ENCODE measurements around the gene ABCG4. TPM values are rescaled to one million over a fixed set of nuclear protein-coding genes. Genes with fewer than 3 reads are reported as not detected.

Gene ABCG4
- total RNA-seq, 1 experiment from 2014 or later = 0.39 TPM

DNA sequence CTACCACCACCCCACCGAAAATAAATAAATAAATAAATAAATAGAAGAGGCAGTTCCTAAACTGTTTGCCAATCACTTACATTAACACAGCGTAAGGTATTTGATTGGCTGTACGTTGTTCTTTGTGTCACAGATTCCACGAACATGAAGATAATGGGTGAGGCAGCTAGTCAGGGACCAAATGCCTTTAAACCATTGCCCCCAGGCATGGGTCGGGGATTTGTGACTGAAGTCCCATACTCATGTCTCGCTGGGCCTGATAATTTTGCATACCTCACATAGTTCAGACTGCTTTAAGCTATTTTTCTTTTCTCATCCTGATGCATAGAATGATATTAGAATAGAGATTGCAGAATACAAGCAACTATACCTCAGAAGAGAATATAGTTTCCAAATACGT, 53.7 kb downstream of the ABCG4 start:
- DNase-seq (ENCODE audit: low read depth, low spot score) (no peak), ATAC-seq (no peak)
- BruUV-seq (replicated peaks) = no TSS peak
- H3K9me3 ChIP-seq (ENCODE audit: control insufficient read depth, insufficient read depth, low read depth, low read length) = no peaks in the 10 kb centered on the region
- TF ChIP-seq TCF7L2 (IDR thresholded peaks at IDR 0.05; ENCODE audit: low read depth, low read length) (no peak), POLR2AphosphoS5 (IDR thresholded peaks at IDR 0.05; ENCODE audit: low read depth, low read length) (no peak), SIN3A (IDR thresholded peaks at IDR 0.05; ENCODE audit: borderline replicate concordance, insufficient read depth, low read depth, low read length) (no peak)
- H3K4me3 ChIP-seq (ENCODE audit: low read depth in 2 of 2, low read length in 2 of 2) = no peak overlapping the region
- H3K27ac ChIP-seq (ENCODE audit: low read length) = no peak overlapping the region
- intact Hi-C loops (cut with micrococcal nuclease; ENCODE audit: unreplicated experiment) = loop anchor here (2.0 kb wide), 1 partner anchor 120 kb away; no protein-coding TSS in a partner anchor
- in situ Hi-C loops (cut with HindIII; ENCODE audit: low pct_unique_long_range_greater_than_20kb, low sequenced_read_pairs) = no loop called here
- POLR2A ChIA-PET = interaction anchor here (0.7 kb wide), 1 partner anchor 106 kb away, joined by 3 read pairs; no protein-coding TSS in a partner anchor
- H3K27me3 ChIP-seq (ENCODE audit: control insufficient read depth, insufficient read depth, low read length) = no peaks in the 10 kb centered on the region
- CTCF ChIA-PET = no interaction called here
- peaks cover 10% of the 10 kb centered on the region for H3K4me1 ChIP-seq (ENCODE audit: control insufficient read depth, insufficient read depth, low read length)
- H3K36me3 ChIP-seq (ENCODE audit: control insufficient read depth, insufficient read depth, low read length) = no peaks in the 10 kb centered on the region

GRCh38 chr11:119204066-119204465, 55.2 kb downstream of the ABCG4 start:
- H3K4me1 ChIP-seq (ENCODE audit: control insufficient read depth, insufficient read depth, low read length) = peaks cover 19% of the 10 kb centered on the region
- DNase-seq (ENCODE audit: low read depth, low spot score) = no peak
- TF ChIP-seq POLR2AphosphoS5 (IDR thresholded peaks at IDR 0.05; ENCODE audit: low read depth, low read length) (no peak), SIN3A (IDR thresholded peaks at IDR 0.05; ENCODE audit: borderline replicate concordance, insufficient read depth, low read depth, low read length) (no peak), REST (IDR thresholded peaks at IDR 0.05; ENCODE audit: insufficient read depth in 1 of 2, low read depth in 2 of 2, low read length in 1 of 2) (no peak), TCF7L2 (IDR thresholded peaks at IDR 0.05; ENCODE audit: low read depth, low read length) (no peak)
- TF ChIP-seq, protein P1, sequence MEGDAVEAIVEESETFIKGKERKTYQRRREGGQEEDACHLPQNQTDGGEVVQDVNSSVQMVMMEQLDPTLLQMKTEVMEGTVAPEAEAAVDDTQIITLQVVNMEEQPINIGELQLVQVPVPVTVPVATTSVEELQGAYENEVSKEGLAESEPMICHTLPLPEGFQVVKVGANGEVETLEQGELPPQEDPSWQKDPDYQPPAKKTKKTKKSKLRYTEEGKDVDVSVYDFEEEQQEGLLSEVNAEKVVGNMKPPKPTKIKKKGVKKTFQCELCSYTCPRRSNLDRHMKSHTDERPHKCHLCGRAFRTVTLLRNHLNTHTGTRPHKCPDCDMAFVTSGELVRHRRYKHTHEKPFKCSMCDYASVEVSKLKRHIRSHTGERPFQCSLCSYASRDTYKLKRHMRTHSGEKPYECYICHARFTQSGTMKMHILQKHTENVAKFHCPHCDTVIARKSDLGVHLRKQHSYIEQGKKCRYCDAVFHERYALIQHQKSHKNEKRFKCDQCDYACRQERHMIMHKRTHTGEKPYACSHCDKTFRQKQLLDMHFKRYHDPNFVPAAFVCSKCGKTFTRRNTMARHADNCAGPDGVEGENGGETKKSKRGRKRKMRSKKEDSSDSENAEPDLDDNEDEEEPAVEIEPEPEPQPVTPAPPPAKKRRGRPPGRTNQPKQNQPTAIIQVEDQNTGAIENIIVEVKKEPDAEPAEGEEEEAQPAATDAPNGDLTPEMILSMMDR (IDR thresholded peaks at IDR 0.05) = no peak
- ChIA-PET CTCF (interaction anchor here (3.0 kb wide), 1 partner anchor 134 kb away, joined by 13 read pairs; no protein-coding TSS in a partner anchor), POLR2A (no interaction called here)
- ATAC-seq = no peak
- intact Hi-C loops (cut with micrococcal nuclease; ENCODE audit: unreplicated experiment) (no loop called here), in situ Hi-C loops (cut with HindIII; ENCODE audit: low pct_unique_long_range_greater_than_20kb, low sequenced_read_pairs) (no loop called here)
- H3K27ac ChIP-seq (ENCODE audit: low read length) = no peak overlapping the region
- no peaks in the 10 kb centered on the region for H3K9me3 ChIP-seq (ENCODE audit: control insufficient read depth, insufficient read depth, low read depth, low read length)
- BruUV-seq (replicated peaks) = no TSS peak
- H3K27me3 ChIP-seq (ENCODE audit: control insufficient read depth, insufficient read depth, low read length) = no peaks in the 10 kb centered on the region
- H3K4me3 ChIP-seq (ENCODE audit: low read depth in 2 of 2, low read length in 2 of 2) = no peak overlapping the region
- no peaks in the 10 kb centered on the region for H3K36me3 ChIP-seq (ENCODE audit: control insufficient read depth, insufficient read depth, low read length)

DNA sequence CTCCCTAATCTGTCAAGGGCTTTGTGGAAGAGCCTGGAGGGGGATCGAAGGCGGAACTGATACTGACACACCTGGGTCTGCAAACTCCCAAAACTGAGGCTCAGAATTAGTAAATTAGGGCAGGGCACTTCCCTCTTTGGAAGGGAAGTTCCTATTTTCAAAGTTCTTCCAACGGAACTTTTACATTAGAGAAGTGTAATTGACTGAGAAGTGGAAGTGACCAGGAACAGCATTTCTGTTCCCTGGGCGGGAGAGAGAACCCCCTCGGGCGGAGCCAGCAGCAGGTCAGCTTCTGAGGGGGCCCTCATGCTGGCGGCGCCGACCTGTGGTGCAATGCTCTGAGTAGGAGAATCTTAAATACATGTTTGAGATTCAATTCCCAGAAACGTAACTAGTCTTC, 56.2 kb downstream of the ABCG4 start:
- DNase-seq (ENCODE audit: low read depth, low spot score) = no peak
- Histone ChIP-seq H3K4me3 (ENCODE audit: low read depth in 2 of 2, low read length in 2 of 2) (peak overlapping the region; percentile 80 to 96), H3K9me3 (ENCODE audit: control insufficient read depth, insufficient read depth, low read depth, low read length) (no peaks in the 10 kb centered on the region), H3K4me1 (ENCODE audit: control insufficient read depth, insufficient read depth, low read length) (peaks cover 29% of the 10 kb centered on the region), H3K36me3 (ENCODE audit: control insufficient read depth, insufficient read depth, low read length) (no peaks in the 10 kb centered on the region), H3K27ac (ENCODE audit: low read length) (peak overlapping the region; percentile 95), H3K27me3 (ENCODE audit: control insufficient read depth, insufficient read depth, low read length) (no peaks in the 10 kb centered on the region)
- in situ Hi-C loops (cut with HindIII; ENCODE audit: low pct_unique_long_range_greater_than_20kb, low sequenced_read_pairs) = no loop called here
- TF ChIP-seq TCF7L2 (IDR thresholded peaks at IDR 0.05; ENCODE audit: low read depth, low read length) (no peak), SIN3A (IDR thresholded peaks at IDR 0.05; ENCODE audit: borderline replicate concordance, insufficient read depth, low read depth, low read length) (no peak), REST (IDR thresholded peaks at IDR 0.05; ENCODE audit: insufficient read depth in 1 of 2, low read depth in 2 of 2, low read length in 1 of 2) (no peak), POLR2AphosphoS5 (IDR thresholded peaks at IDR 0.05; ENCODE audit: low read depth, low read length) (no peak)
- TF ChIP-seq, protein P1 (IDR thresholded peaks at IDR 0.05) = no peak
- ChIA-PET POLR2A (interaction anchor here (0.5 kb wide), 1 partner anchor 27 kb away, joined by 7 read pairs; no protein-coding TSS in a partner anchor), CTCF (interaction anchor here (1.8 to 3.0 kb wide), 2 partner anchors 118 to 133 kb away, joined by 7 to 13 read pairs; no protein-coding TSS in a partner anchor)
- intact Hi-C loops (cut with micrococcal nuclease; ENCODE audit: unreplicated experiment) = no loop called here
- ATAC-seq = no peak
- TSS peak; percentile 96 for BruUV-seq (replicated peaks)

Data from Panc1 (cell line).